GM12801 (cell line): Measurements from ENCODE around the gene RPS6KL1.

ENCODE experiments used
- TF ChIP-seq, protein P1 (sequence below): IDR thresholded peaks from one replicate; pipeline ENCODE4 v1.5.1; 2011; ENCODE audit warnings: control low read depth; ENCODE audit not compliant: insufficient read length; ENCODE audit errors: extremely low read depth

Gene RPS6KL1

DNA sequence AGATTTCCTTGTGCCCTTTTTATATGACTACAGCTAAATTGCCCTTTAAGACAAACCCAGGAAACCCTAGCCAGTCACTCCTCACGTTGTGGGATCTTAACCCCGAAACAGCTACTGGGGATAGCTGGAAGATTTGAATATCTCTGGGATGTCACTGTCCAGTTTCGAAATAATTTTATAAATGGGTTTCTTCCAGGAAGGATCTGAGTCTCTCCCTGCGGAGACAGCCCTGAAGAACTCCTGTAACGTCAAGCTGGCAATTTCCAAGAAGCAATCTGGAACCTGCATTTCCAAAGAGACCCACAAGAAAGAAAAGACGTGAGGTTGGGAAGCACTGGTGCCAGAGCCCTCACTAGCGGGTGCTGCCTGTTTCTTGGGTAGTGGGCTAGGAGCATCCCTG lies 68.0 kb downstream of the RPS6KL1 start:
- TF ChIP-seq, protein P1, sequence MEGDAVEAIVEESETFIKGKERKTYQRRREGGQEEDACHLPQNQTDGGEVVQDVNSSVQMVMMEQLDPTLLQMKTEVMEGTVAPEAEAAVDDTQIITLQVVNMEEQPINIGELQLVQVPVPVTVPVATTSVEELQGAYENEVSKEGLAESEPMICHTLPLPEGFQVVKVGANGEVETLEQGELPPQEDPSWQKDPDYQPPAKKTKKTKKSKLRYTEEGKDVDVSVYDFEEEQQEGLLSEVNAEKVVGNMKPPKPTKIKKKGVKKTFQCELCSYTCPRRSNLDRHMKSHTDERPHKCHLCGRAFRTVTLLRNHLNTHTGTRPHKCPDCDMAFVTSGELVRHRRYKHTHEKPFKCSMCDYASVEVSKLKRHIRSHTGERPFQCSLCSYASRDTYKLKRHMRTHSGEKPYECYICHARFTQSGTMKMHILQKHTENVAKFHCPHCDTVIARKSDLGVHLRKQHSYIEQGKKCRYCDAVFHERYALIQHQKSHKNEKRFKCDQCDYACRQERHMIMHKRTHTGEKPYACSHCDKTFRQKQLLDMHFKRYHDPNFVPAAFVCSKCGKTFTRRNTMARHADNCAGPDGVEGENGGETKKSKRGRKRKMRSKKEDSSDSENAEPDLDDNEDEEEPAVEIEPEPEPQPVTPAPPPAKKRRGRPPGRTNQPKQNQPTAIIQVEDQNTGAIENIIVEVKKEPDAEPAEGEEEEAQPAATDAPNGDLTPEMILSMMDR: no peak
